ENCODE results near the gene KLK14. TPM values are rescaled to one million over a fixed set of nuclear protein-coding genes. Genes with fewer than 3 reads are reported as not detected.

Gene KLK14
- total and polyA plus RNA-seq, 2 experiments from 2014 or later, result 0.13 TPM; not detected in 1

DNA sequence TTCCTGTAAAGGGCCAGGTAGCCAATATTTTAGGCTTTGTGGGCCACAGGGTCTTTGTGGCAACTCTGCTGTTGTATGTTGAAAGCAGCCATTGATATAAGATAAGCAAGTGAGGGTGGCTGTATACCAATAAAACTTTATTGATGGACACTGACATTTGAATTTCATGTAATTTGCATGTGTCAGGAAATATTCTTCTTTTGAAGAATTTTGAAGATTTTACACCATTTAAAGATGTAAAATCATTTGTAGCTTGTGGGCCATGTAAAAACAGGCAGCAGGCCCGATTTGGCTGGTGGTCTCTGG, 27.9 kb upstream of the KLK14 start:
- TF ChIP-seq EZH2 (IDR thresholded peaks at IDR 0.05; ENCODE audit: borderline replicate concordance) (no peak), EZH2phosphoT487 (IDR thresholded peaks at IDR 0.05; ENCODE audit: low read depth, severe bottlenecking, unreplicated experiment) (no peak)
- TF ChIP-seq, protein P1, sequence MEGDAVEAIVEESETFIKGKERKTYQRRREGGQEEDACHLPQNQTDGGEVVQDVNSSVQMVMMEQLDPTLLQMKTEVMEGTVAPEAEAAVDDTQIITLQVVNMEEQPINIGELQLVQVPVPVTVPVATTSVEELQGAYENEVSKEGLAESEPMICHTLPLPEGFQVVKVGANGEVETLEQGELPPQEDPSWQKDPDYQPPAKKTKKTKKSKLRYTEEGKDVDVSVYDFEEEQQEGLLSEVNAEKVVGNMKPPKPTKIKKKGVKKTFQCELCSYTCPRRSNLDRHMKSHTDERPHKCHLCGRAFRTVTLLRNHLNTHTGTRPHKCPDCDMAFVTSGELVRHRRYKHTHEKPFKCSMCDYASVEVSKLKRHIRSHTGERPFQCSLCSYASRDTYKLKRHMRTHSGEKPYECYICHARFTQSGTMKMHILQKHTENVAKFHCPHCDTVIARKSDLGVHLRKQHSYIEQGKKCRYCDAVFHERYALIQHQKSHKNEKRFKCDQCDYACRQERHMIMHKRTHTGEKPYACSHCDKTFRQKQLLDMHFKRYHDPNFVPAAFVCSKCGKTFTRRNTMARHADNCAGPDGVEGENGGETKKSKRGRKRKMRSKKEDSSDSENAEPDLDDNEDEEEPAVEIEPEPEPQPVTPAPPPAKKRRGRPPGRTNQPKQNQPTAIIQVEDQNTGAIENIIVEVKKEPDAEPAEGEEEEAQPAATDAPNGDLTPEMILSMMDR (IDR thresholded peaks at IDR 0.05; ENCODE audit: poor library complexity), result no peak
- no peak overlapping the region for H3K4me2 ChIP-seq
- H2AFZ ChIP-seq, result no peak overlapping the region
- no peak overlapping the region for H3K27ac ChIP-seq
- peaks cover 7% of the 10 kb centered on the region for H3K4me1 ChIP-seq (ENCODE audit: insufficient read depth)
- WGBS (ENCODE audit: low lambda C conversion rate, missing lambda C conversion rate), result 77% methylated on average over 1 of the region's 1 CpG
- no peaks in the 10 kb centered on the region for H3K9me2 ChIP-seq (replicated peaks; ENCODE audit: insufficient read depth)
- H4K20me1 ChIP-seq (ENCODE audit: insufficient read depth, poor library complexity, severe bottlenecking), result no peaks in the 10 kb centered on the region
- H3K27me3 ChIP-seq, result peaks cover 9% of the 10 kb centered on the region
- peaks cover 17% of the 10 kb centered on the region for H3K79me2 ChIP-seq
- H3K36me3 ChIP-seq (replicated peaks; ENCODE audit: insufficient read depth, low read depth), result no peaks in the 10 kb centered on the region
- DNase-seq (ENCODE audit: low spot score), result no peak
- H3K9me3 ChIP-seq (ENCODE audit: low read depth), result no peaks in the 10 kb centered on the region
- H3K4me3 ChIP-seq, result no peak overlapping the region

DNA sequence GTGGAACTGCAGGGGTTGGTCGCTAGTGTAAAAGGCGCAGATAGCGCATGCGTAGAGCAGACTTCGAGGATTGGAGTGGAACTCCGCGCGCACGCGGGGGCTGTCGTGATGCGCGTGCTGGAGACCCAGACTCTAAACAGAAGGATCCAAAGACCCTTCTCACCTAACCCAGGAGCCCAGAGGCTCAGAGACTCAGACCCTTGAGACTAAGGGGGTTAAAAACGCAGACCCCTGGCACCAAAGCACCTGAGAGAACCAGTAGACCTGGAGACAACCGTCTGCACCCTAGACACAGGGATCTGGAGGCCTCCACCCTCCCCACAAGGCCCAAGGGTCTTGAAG, 26.1 kb upstream of the KLK14 start:
- H3K9me3 ChIP-seq (ENCODE audit: low read depth), result no peaks in the 10 kb centered on the region
- no peaks in the 10 kb centered on the region for H3K9me2 ChIP-seq (replicated peaks; ENCODE audit: insufficient read depth)
- TF ChIP-seq EZH2phosphoT487 (IDR thresholded peaks at IDR 0.05; ENCODE audit: low read depth, severe bottlenecking, unreplicated experiment), result no peak
- TF ChIP-seq, protein P1 (IDR thresholded peaks at IDR 0.05; ENCODE audit: poor library complexity), result no peak
- TF ChIP-seq EZH2 (IDR thresholded peaks at IDR 0.05; ENCODE audit: borderline replicate concordance), result no peak
- H3K4me3 ChIP-seq, result peak overlapping the region; percentile 37
- H3K4me1 ChIP-seq (ENCODE audit: insufficient read depth), result peaks cover 7% of the 10 kb centered on the region
- H3K79me2 ChIP-seq, result peaks cover 17% of the 10 kb centered on the region
- no peaks in the 10 kb centered on the region for H4K20me1 ChIP-seq (ENCODE audit: insufficient read depth, poor library complexity, severe bottlenecking)
- H3K27ac ChIP-seq, result no peak overlapping the region
- no peaks in the 10 kb centered on the region for H3K36me3 ChIP-seq (replicated peaks; ENCODE audit: insufficient read depth, low read depth)
- no peak for DNase-seq (ENCODE audit: low spot score)
- H3K27me3 ChIP-seq, result peaks cover 9% of the 10 kb centered on the region
- H3K4me2 ChIP-seq, result peak overlapping the region; percentile 83
- H2AFZ ChIP-seq, result peak overlapping the region; percentile 39
- 13% methylated on average over 15 of the region's 15 CpGs for WGBS (ENCODE audit: low lambda C conversion rate, missing lambda C conversion rate)

DNA sequence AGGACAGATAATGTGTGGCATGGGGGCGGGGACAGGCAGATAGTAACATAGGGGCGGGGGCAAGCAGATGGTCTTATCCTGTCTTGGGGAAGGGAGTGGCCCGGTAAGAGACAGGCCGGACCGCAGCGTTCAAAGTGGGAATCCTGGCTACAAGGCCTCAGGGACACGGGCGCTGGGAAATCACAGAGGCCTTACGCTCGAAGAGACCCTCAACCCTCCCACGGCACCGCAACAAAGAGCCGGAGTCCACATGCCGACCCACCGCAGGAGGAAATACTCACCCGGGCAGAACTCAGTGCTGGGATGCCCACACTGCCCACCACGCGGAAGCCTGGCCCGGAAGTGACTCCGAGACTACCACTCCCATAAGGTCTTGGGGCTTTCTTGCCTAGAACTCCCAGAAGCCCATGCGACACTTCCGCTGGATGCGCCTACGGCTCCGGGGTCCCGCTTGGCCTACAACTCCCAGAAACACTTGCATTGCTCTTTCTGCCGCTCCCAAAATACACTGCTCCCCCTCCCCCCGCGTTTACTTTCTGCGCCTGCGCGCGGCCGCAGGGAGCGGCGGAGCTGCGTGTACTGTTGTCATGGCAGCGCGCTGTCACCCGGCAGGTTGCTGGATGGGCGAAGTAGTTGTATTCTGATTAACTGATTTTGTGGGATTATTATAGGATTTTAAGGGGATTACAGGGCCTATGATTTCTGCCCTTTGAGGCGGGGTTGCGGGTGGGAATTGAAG, 25.5 kb upstream of the KLK14 start, which contains the start of gene CTU1:
TSS of gene CTU1 (minus strand) at position 344 of the 739 bp plus-strand sequence. CDS start 3,840 bp downstream, outside the sequence.
- no peaks in the 10 kb centered on the region for H3K9me2 ChIP-seq (replicated peaks; ENCODE audit: insufficient read depth)
- WGBS (ENCODE audit: low lambda C conversion rate, missing lambda C conversion rate), result 1% methylated on average over 37 of the region's 43 CpGs
- H3K4me1 ChIP-seq (ENCODE audit: insufficient read depth), result peaks cover 7% of the 10 kb centered on the region
- H3K79me2 ChIP-seq, result peaks cover 17% of the 10 kb centered on the region
- H3K36me3 ChIP-seq (replicated peaks; ENCODE audit: insufficient read depth, low read depth), result no peaks in the 10 kb centered on the region
- peaks cover 8% of the 10 kb centered on the region for H3K27me3 ChIP-seq
- TF ChIP-seq, protein P1 (IDR thresholded peaks at IDR 0.05; ENCODE audit: poor library complexity), result no peak
- no peak for TF ChIP-seq EZH2 (IDR thresholded peaks at IDR 0.05; ENCODE audit: borderline replicate concordance)
- TF ChIP-seq EZH2phosphoT487 (IDR thresholded peaks at IDR 0.05; ENCODE audit: low read depth, severe bottlenecking, unreplicated experiment), result no peak
- H3K4me2 ChIP-seq, result peak within 1 kb of the TSS; percentile 84
- DNase-seq (ENCODE audit: low spot score), result peak; percentile 98
- H3K4me3 ChIP-seq, result peak within 1 kb of the TSS; percentile 68
- H2AFZ ChIP-seq, result peak within 1 kb of the TSS; percentile 39
- H3K27ac ChIP-seq, result peak within 1 kb of the TSS; percentile 40
- no peaks in the 10 kb centered on the region for H3K9me3 ChIP-seq (ENCODE audit: low read depth)
- H4K20me1 ChIP-seq (ENCODE audit: insufficient read depth, poor library complexity, severe bottlenecking), result no peaks in the 10 kb centered on the region
